ENCODE measurements around the gene RHOU. TPM values are rescaled to one million over a fixed set of nuclear protein-coding genes. Genes with fewer than 3 reads are reported as not detected.
"Not testable (repeated sequence)": the region's sequence is repeated elsewhere in the genome, so short reads cannot be mapped to it uniquely, and the experiment has no call there.

Gene RHOU
- total RNA-seq, 1 donor from 2014 or later = 16.7 TPM

DNA sequence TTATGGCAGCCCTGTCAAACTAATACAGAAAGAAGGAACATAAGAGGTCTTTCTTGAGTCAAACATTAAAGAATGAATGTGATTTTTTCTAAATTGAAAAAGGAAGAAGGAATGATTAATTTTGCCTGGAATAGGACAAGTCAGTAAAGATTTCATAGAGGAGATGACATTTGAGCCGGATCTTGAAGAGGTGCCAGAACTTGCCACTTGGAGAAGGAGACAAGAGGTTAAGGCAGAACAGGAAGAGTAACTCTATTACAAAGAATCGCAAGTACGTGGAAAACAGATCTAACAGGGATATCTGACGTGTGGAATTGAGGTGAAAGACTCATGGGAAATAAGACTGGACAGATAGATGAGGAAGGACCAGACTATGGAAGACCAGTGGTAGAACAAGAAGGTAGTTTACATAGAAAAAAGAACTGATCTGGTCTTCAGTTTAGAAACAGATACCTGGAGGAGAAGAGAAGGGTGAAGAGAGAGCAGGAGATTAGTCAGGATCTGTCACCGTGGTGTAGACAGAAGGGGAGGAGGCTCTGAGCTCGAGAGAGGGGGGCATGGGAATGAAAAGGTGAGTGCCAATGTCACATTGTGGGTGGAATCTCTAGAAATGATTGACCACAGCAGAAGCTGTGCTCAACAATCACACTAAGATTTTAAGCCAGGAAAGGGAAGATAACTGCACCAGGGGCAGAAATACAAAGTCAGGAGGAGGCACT lies 32.5 kb downstream of the RHOU start:
- H3K9me3 ChIP-seq (ENCODE audit: control insufficient read depth in 3 of 3, low read length in 3 of 3) = no peaks in the 10 kb centered on the region
- H3K27me3 ChIP-seq (ENCODE audit: control insufficient read depth in 3 of 3, insufficient read depth in 3 of 3, low read length in 3 of 3) = no peaks in the 10 kb centered on the region
- H3K36me3 ChIP-seq (ENCODE audit: control insufficient read depth in 3 of 3, insufficient read depth in 3 of 3, low read length in 3 of 3) = no peaks in the 10 kb centered on the region
- no peaks in the 10 kb centered on the region for H3K4me1 ChIP-seq (ENCODE audit: control insufficient read depth in 3 of 3, insufficient read depth in 3 of 3, low read length in 3 of 3)
- H3K9ac ChIP-seq (ENCODE audit: low read depth in 1 of 3, low read length in 3 of 3) = no peak overlapping the region
- H3K27ac ChIP-seq (ENCODE audit: low read depth, low read length) = no peak overlapping the region
- no peak overlapping the region for H3K4me3 ChIP-seq (ENCODE audit: low read length in 3 of 3)

DNA sequence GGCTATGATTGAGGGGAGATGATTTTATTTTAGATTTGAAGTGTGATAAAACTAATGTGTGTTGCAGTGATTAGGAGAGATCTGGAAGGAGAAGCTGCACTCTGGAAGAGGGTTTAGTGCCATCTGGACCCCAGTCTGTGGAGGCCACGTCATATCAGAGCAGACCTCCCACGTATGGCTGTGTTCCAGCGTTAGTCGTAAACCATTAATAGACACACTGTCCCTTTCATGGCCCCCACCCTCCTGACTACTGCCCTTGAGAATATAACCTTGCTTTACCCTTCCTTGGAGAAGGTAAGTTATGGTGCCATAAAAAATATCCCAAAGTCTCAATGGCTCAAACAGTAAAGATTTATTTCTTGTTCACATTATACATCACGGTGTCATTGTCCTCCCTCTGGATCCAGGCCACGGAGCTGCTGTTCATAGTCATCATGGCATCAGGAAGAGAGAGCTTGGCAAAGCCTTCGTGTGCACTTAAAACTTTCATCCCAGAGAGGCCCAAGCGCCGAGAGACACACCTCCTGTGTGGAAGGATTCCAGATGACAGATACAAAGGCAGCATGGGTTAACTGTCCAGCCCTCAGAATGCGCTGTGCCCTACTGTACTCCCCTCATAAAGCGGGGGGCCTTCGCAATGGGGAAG lies 33.2 kb downstream of the RHOU start:
- Histone ChIP-seq H3K27ac (ENCODE audit: low read depth, low read length) (no peak overlapping the region), H3K36me3 (ENCODE audit: control insufficient read depth in 3 of 3, insufficient read depth in 3 of 3, low read length in 3 of 3) (no peaks in the 10 kb centered on the region), H3K9me3 (ENCODE audit: control insufficient read depth in 3 of 3, low read length in 3 of 3) (no peaks in the 10 kb centered on the region), H3K27me3 (ENCODE audit: control insufficient read depth in 3 of 3, insufficient read depth in 3 of 3, low read length in 3 of 3) (no peaks in the 10 kb centered on the region), H3K4me3 (ENCODE audit: low read length in 3 of 3) (no peak overlapping the region), H3K4me1 (ENCODE audit: control insufficient read depth in 3 of 3, insufficient read depth in 3 of 3, low read length in 3 of 3) (no peaks in the 10 kb centered on the region), H3K9ac (ENCODE audit: low read depth in 1 of 3, low read length in 3 of 3) (no peak overlapping the region)

DNA sequence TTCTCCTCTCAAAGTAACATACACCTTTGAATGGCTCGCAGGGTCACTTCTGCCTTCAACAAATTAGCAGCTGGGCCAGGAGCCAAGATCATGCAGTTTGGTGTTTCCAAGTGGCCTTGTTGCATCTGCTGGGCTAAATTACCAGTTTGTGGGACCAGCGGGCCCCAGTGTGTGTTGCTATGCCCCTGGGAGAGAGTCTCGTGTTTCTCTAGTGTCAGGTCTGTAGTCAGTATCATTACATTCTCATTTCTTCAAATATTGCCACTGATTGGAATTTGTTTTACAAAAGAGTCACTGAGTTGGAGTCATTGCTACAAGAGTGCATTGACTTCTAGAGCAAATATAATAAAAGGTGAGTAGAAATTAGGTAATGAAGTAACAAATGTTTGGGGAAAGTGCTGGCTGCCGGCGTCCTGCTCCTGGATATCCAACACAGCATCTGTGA lies 35.5 kb downstream of the RHOU start:
- Histone ChIP-seq H3K9me3 (ENCODE audit: control insufficient read depth in 3 of 3, low read length in 3 of 3) (no peaks in the 10 kb centered on the region), H3K4me3 (ENCODE audit: low read length in 3 of 3) (no peak overlapping the region), H3K4me1 (ENCODE audit: control insufficient read depth in 3 of 3, insufficient read depth in 3 of 3, low read length in 3 of 3) (no peaks in the 10 kb centered on the region), H3K27me3 (ENCODE audit: control insufficient read depth in 3 of 3, insufficient read depth in 3 of 3, low read length in 3 of 3) (no peaks in the 10 kb centered on the region), H3K36me3 (ENCODE audit: control insufficient read depth in 3 of 3, insufficient read depth in 3 of 3, low read length in 3 of 3) (no peaks in the 10 kb centered on the region), H3K27ac (ENCODE audit: low read depth, low read length) (no peak overlapping the region), H3K9ac (ENCODE audit: low read depth in 1 of 3, low read length in 3 of 3) (no peak overlapping the region)

DNA sequence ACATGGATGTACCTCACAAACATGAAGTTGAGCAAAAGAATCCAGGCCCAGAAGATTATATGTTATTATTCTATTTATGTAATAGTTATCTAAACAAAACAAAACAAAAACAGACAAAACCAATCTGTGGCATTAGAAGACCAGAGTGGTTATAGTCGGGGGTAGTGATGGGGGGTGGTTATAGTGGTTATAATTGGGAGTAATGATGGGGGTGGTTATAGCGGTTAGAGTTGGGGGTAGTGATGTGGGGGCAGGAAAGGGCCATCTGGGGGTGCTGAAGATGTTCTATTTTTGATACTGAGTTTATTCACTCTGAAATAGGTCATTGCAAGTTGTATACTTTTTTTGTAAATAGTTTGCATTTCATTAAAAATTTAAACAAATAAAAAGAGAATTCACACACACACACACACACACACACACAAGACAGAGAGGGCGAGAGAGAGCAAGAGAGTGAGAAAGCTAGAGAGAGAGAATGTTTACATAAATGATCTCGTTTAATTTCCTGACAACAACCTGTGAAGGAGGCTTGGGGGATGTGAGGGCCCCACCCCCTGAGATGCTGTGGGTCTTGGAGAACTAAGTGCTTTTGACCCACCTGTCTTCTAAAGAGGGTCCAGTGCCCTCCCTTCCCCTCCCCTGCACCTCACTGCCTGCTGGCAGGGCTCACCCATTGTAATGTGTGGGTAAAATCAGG lies 37.4 kb downstream of the RHOU start:
- Histone ChIP-seq H3K27me3 (ENCODE audit: control insufficient read depth in 3 of 3, insufficient read depth in 3 of 3, low read length in 3 of 3) (no peaks in the 10 kb centered on the region), H3K9me3 (ENCODE audit: control insufficient read depth in 3 of 3, low read length in 3 of 3) (no peaks in the 10 kb centered on the region), H3K4me1 (ENCODE audit: control insufficient read depth in 3 of 3, insufficient read depth in 3 of 3, low read length in 3 of 3) (no peaks in the 10 kb centered on the region), H3K36me3 (ENCODE audit: control insufficient read depth in 3 of 3, insufficient read depth in 3 of 3, low read length in 3 of 3) (no peaks in the 10 kb centered on the region), H3K4me3 (ENCODE audit: low read length in 3 of 3) (no peak overlapping the region), H3K9ac (ENCODE audit: low read depth in 1 of 3, low read length in 3 of 3) (no peak overlapping the region), H3K27ac (ENCODE audit: low read depth, low read length) (no peak overlapping the region)

DNA sequence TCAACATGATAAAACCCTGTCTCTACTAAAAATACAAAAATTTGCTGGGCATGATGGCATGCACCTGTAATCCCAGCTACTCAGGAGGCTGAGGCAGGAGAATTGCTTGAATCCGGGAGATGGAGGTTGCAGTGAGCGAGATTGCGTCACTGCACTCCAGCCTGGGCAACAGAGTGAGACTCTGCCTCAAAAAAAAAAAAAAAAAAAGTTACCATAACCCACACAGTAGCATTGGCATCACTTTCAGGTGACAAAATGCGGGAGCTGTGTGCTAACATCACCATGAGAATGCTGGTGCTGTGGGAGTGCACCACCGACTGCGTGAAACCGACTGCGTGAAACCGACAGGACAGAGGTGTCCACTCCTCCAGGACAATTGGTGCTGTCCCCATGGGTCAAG lies 40.7 kb downstream of the RHOU start:
- H3K27ac ChIP-seq (ENCODE audit: low read depth, low read length); H3K27me3 ChIP-seq (ENCODE audit: control insufficient read depth in 3 of 3, insufficient read depth in 3 of 3, low read length in 3 of 3); H3K9ac ChIP-seq (ENCODE audit: low read depth in 1 of 3, low read length in 3 of 3); H3K4me3 ChIP-seq (ENCODE audit: low read length in 3 of 3); H3K9me3 ChIP-seq (ENCODE audit: control insufficient read depth in 3 of 3, low read length in 3 of 3); H3K4me1 ChIP-seq (ENCODE audit: control insufficient read depth in 3 of 3, insufficient read depth in 3 of 3, low read length in 3 of 3); H3K36me3 ChIP-seq (ENCODE audit: control insufficient read depth in 3 of 3, insufficient read depth in 3 of 3, low read length in 3 of 3): not testable (repeated sequence)

DNA sequence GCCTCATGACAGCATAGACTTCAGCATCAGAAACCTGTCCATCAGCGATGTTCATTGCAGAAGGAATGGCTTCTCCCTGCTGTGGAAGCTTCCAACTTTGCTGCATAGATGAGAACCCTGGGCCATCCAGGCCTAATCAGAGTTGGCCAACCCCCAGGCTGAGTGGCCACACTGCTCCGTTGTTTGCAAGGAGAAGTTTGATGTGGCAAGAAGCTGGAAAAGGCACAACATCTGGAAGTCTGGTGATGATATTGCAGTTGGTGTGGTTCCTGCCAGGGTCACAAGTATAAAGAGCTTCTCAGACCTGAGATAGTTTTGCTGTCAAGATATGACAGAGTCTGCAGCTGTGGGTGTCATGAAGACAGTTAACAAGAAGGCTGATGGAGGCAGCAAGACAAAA lies 41.2 kb downstream of the RHOU start:
- H3K36me3 ChIP-seq (ENCODE audit: control insufficient read depth in 3 of 3, insufficient read depth in 3 of 3, low read length in 3 of 3) = no peaks in the 10 kb centered on the region
- H3K27me3 ChIP-seq (ENCODE audit: control insufficient read depth in 3 of 3, insufficient read depth in 3 of 3, low read length in 3 of 3) = no peaks in the 10 kb centered on the region
- no peak overlapping the region for H3K27ac ChIP-seq (ENCODE audit: low read depth, low read length)
- H3K9me3 ChIP-seq (ENCODE audit: control insufficient read depth in 3 of 3, low read length in 3 of 3) = no peaks in the 10 kb centered on the region
- peaks cover 0 to 4% (median 4%) of the 10 kb centered on the region in 3 donors for H3K4me1 ChIP-seq (ENCODE audit: control insufficient read depth in 3 of 3, insufficient read depth in 3 of 3, low read length in 3 of 3)
- H3K9ac ChIP-seq (ENCODE audit: low read depth in 1 of 3, low read length in 3 of 3) = no peak overlapping the region
- H3K4me3 ChIP-seq (ENCODE audit: low read length in 3 of 3) = no peak overlapping the region

DNA sequence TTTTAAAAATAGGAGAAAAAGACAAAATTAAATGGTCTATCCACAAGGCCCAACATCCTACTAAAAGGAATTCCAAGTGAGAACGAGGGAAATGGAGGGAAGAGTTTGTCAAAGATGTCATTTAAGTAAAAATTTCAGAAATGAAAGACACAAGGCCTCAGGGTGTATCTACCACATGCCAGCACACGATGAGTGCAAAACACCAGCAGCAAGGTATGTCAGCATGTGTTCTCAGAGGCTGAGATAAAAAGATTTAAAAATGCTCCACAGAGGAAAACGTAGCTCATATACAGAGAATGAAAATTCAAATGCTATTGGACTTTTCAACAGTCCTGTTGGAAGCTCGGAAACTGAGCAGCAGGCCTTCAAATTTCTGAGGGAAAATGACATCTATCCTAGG lies 42.0 kb downstream of the RHOU start:
- H3K9me3 ChIP-seq (ENCODE audit: control insufficient read depth in 3 of 3, low read length in 3 of 3) = no peaks in the 10 kb centered on the region
- H3K9ac ChIP-seq (ENCODE audit: low read depth in 1 of 3, low read length in 3 of 3) = no peak overlapping the region
- no peaks in the 10 kb centered on the region for H3K27me3 ChIP-seq (ENCODE audit: control insufficient read depth in 3 of 3, insufficient read depth in 3 of 3, low read length in 3 of 3)
- H3K4me1 ChIP-seq (ENCODE audit: control insufficient read depth in 3 of 3, insufficient read depth in 3 of 3, low read length in 3 of 3) = peaks cover 0 to 11% (median 6%) of the 10 kb centered on the region in 3 donors
- H3K27ac ChIP-seq (ENCODE audit: low read depth, low read length) = no peak overlapping the region
- no peak overlapping the region for H3K4me3 ChIP-seq (ENCODE audit: low read length in 3 of 3)
- no peaks in the 10 kb centered on the region for H3K36me3 ChIP-seq (ENCODE audit: control insufficient read depth in 3 of 3, insufficient read depth in 3 of 3, low read length in 3 of 3)

DNA sequence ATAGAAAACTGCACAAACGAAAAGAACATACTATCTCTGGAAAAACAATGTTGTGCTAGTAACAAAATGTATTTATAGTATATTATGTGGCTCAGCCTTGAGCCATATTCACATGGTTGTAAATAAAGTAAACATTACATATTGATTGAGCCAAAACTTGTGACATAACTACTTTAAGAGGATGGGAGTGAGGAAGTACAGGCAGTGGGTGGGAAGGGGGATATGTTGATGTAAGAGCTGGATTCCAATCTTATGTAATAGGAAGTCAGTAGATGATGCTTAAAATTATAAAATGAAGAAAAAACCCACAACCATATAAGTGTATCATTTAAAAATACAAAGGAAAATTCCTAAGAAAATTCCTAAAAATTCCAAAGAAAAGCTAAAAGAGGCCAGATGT lies 42.7 kb downstream of the RHOU start:
- H3K4me1 ChIP-seq (ENCODE audit: control insufficient read depth in 3 of 3, insufficient read depth in 3 of 3, low read length in 3 of 3) = peaks cover 0 to 19% (median 6%) of the 10 kb centered on the region in 3 donors
- no peak overlapping the region for H3K27ac ChIP-seq (ENCODE audit: low read depth, low read length)
- no peaks in the 10 kb centered on the region for H3K27me3 ChIP-seq (ENCODE audit: control insufficient read depth in 3 of 3, insufficient read depth in 3 of 3, low read length in 3 of 3)
- no peak overlapping the region for H3K9ac ChIP-seq (ENCODE audit: low read depth in 1 of 3, low read length in 3 of 3)
- no peaks in the 10 kb centered on the region for H3K9me3 ChIP-seq (ENCODE audit: control insufficient read depth in 3 of 3, low read length in 3 of 3)
- no peak overlapping the region for H3K4me3 ChIP-seq (ENCODE audit: low read length in 3 of 3)
- H3K36me3 ChIP-seq (ENCODE audit: control insufficient read depth in 3 of 3, insufficient read depth in 3 of 3, low read length in 3 of 3) = no peaks in the 10 kb centered on the region

DNA sequence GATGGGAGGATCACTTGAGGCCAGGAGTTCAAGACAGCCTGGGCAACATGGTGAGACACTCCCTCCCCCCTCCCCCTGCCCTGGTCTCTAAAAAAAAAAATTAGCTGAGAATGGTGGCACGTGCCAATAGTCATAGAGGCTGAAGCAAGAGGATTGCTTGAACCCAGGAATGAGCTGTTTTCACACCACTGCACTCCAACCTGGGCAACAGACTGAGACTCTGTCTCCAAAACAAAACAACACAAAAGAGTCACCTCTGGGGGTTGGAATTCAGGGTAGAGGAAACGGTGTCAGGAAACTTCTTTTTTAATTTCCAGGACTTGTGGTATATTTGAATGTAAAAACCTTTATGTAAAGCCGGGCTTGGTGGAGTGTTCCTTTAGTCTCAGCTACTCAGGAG lies 43.2 kb downstream of the RHOU start:
- Histone ChIP-seq H3K27ac (ENCODE audit: low read depth, low read length) (no peak overlapping the region), H3K9me3 (ENCODE audit: control insufficient read depth in 3 of 3, low read length in 3 of 3) (no peaks in the 10 kb centered on the region), H3K4me1 (ENCODE audit: control insufficient read depth in 3 of 3, insufficient read depth in 3 of 3, low read length in 3 of 3) (peaks cover 0 to 21% (median 6%) of the 10 kb centered on the region in 3 donors), H3K4me3 (ENCODE audit: low read length in 3 of 3) (no peak overlapping the region), H3K27me3 (ENCODE audit: control insufficient read depth in 3 of 3, insufficient read depth in 3 of 3, low read length in 3 of 3) (no peaks in the 10 kb centered on the region), H3K9ac (ENCODE audit: low read depth in 1 of 3, low read length in 3 of 3) (no peak overlapping the region), H3K36me3 (ENCODE audit: control insufficient read depth in 3 of 3, insufficient read depth in 3 of 3, low read length in 3 of 3) (no peaks in the 10 kb centered on the region)

DNA sequence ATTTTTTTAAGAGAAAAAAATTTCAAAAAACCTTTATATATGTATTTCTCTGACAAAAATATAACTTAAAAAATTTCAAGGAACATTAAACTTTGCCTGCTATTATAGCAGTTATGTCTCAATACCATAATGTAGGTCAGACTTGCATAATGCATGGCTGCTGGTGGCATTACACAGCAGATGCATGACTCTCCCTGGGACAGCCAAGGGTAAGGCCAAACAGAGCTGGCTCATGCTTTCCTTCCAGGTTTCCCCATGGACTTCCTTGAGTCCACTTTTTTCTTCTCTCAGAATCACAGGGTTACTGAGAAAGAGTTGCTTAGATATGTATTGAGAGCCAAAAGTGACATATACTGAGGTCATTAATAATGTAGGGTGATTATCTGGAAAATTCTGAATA lies 43.7 kb downstream of the RHOU start:
- no peak overlapping the region for H3K27ac ChIP-seq (ENCODE audit: low read depth, low read length)
- no peak overlapping the region for H3K9ac ChIP-seq (ENCODE audit: low read depth in 1 of 3, low read length in 3 of 3)
- no peak overlapping the region for H3K4me3 ChIP-seq (ENCODE audit: low read length in 3 of 3)
- peaks cover 0 to 21% (median 6%) of the 10 kb centered on the region in 3 donors for H3K4me1 ChIP-seq (ENCODE audit: control insufficient read depth in 3 of 3, insufficient read depth in 3 of 3, low read length in 3 of 3)
- H3K9me3 ChIP-seq (ENCODE audit: control insufficient read depth in 3 of 3, low read length in 3 of 3) = no peaks in the 10 kb centered on the region
- H3K36me3 ChIP-seq (ENCODE audit: control insufficient read depth in 3 of 3, insufficient read depth in 3 of 3, low read length in 3 of 3) = no peaks in the 10 kb centered on the region
- no peaks in the 10 kb centered on the region for H3K27me3 ChIP-seq (ENCODE audit: control insufficient read depth in 3 of 3, insufficient read depth in 3 of 3, low read length in 3 of 3)
